IPS DF 6.9 (cell line): Measurements from ENCODE around the gene CDK19.
"Not testable (repeated sequence)": the region's sequence is repeated elsewhere in the genome, so short reads cannot be mapped to it uniquely, and the experiment has no call there.

Source experiments
- DNase-seq: peaks from one replicate; pipeline ENCODE4 v3.0.0-alpha.2; 2013; ENCODE audit warnings: low read depth, low spot score
- H3K27ac ChIP-seq: one replicate; pipeline ENCODE4 v1.5.1; 2013; ENCODE audit warnings: low read length, control low read depth
- H3K27me3 ChIP-seq: 2 replicates; pipeline ENCODE4 v1.6.1; 2013; ENCODE audit warnings: mild to moderate bottlenecking, low read length; ENCODE audit not compliant: control insufficient read depth, insufficient read depth
- H3K36me3 ChIP-seq: 2 replicates; pipeline ENCODE4 v1.6.1; 2013; ENCODE audit warnings: low read length; ENCODE audit not compliant: control insufficient read depth, insufficient read depth
- H3K4me1 ChIP-seq: 2 replicates; pipeline ENCODE4 v1.6.1; 2013; ENCODE audit warnings: low read length; ENCODE audit not compliant: control insufficient read depth, insufficient read depth
- H3K4me3 ChIP-seq: 2 replicates; pipeline ENCODE4 v1.5.1; 2013; ENCODE audit warnings: mild to moderate bottlenecking, low read length
- H3K9me3 ChIP-seq: 2 replicates; pipeline ENCODE4 v1.6.1; 2013; ENCODE audit warnings: low read length, inconsistent platforms; ENCODE audit not compliant: control insufficient read depth, insufficient read depth
- WGBS: extraction: QIAGEN DNeasy Blood & Tissue Kit; methylation state at CpG from one replicate; pipeline ENCODE4 v1.1.7; 2013; ENCODE audit warnings: mixed read lengths, missing lambda C conversion rate; ENCODE audit not compliant: insufficient read length, insufficient coverage; 5-methylcytosine and 5-hydroxymethylcytosine counted together

CDK19 gene

DNA sequence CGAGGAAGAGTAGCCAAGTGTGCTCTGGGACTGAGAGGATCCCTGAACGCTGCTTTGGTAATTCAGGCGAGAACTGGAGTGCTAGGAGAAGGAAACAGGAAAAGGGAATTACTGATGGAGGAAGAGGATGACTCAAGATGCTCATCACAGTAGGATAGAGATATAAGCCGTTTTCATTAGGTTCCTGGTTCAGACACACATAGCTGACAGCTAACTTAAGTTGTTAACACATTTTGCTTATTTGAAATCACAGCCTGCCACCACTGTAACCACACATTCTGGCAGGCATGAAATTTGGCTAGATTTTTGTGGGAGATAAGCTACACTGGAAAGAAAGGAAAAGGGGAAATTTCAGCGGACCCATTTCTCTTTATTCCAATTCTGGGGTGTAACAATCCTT lies 200.7 kb downstream of the CDK19 start:
- WGBS = no CpG with 5 or more reads among the region's 5 CpGs

DNA sequence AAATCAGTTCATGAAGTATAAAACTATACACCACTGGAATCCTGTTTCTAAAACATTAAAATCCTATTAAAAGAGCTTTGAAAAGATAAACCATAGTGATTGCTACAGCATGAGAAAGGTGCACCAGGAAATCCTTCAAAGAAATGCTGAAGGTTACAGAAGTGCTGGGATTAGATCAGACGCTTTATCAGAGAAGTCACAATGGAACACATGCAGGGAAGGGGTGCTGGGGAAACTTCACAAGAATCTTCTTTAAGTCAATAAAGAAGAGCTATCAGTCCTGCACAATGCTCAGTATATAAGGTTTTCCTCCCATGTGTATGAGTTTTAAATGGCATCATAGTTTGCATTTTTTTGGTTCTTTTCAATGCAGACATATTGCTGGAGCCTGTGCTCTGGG lies 201.2 kb downstream of the CDK19 start:
- no peaks in the 10 kb centered on the region; the same call in 1 of the 2 replicates for H3K9me3 ChIP-seq
- no peaks in the 10 kb centered on the region for H3K36me3 ChIP-seq
- H3K27ac ChIP-seq = no peak overlapping the region
- no peak for DNase-seq
- no CpG with 5 or more reads among the region's 1 CpG for WGBS
- peaks cover 2% of the 10 kb centered on the region; the same call in 1 of the 2 replicates for H3K4me1 ChIP-seq
- no peak overlapping the region for H3K4me3 ChIP-seq
- no peaks in the 10 kb centered on the region for H3K27me3 ChIP-seq

More for the DNA sequence above, 200.7 kb downstream of the CDK19 start:
- no peak overlapping the region for H3K4me3 ChIP-seq
- DNase-seq = no peak
- H3K9me3 ChIP-seq = no peaks in the 10 kb centered on the region; the same call in 1 of the 2 replicates
- no peak overlapping the region for H3K27ac ChIP-seq
- no peaks in the 10 kb centered on the region for H3K27me3 ChIP-seq
- H3K36me3 ChIP-seq = no peaks in the 10 kb centered on the region; the same call in 1 of the 2 replicates
- H3K4me1 ChIP-seq = peaks cover 2% of the 10 kb centered on the region; the same call in 1 of the 2 replicates

DNA sequence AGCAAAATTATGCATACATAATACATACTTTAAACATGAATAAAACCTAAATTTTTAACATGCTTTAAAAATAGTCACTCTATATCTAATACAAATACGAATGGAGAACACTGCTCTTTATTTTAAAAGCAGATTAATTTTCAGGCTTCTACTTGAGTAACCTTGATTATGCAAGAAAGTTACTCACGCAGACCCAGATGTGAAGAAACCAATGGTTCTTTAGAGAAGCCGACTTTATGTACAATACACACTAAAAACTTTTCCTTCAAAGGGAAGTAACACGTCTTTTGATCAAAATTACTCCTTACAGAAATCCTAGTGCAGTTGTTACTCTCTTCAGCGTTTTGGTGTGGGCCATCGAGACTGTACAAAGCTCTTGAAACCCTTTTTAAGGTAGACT lies 201.9 kb downstream of the CDK19 start:
- 100% methylated on average over 1 of the region's 6 CpGs for WGBS
- Histone ChIP-seq H3K4me1 (peaks cover 2% of the 10 kb centered on the region; the same call in 1 of the 2 replicates), H3K9me3 (no peaks in the 10 kb centered on the region; the same call in 1 of the 2 replicates), H3K27ac (no peak overlapping the region), H3K36me3 (no peaks in the 10 kb centered on the region), H3K4me3 (no peak overlapping the region), H3K27me3 (no peaks in the 10 kb centered on the region)
- DNase-seq = no peak

DNA sequence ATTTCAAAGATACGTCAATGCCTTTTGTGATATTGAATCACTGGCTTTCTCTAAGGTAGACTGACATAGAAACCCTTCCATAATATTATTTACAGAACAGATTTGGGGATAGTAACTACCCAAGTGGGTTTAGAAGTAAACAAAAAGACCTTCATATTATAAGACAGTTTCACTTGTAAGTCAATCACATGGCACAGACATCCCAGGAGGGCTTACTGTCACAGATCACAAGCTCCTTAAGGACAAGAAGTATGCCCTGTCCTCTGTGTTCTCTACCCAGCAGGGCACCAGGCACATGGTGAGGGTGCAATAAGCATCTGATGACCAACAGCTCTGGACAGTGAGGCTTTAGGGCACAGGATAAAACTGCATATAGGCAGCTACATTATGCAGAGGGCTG lies 203.0 kb downstream of the CDK19 start:
- no CpG with 5 or more reads among the region's 1 CpG for WGBS
- H3K27me3 ChIP-seq = no peaks in the 10 kb centered on the region
- H3K27ac ChIP-seq = no peak overlapping the region
- peaks cover 2% of the 10 kb centered on the region; the same call in 1 of the 2 replicates for H3K4me1 ChIP-seq
- H3K36me3 ChIP-seq = no peaks in the 10 kb centered on the region
- H3K4me3 ChIP-seq = no peak overlapping the region
- H3K9me3 ChIP-seq = no peaks in the 10 kb centered on the region; the same call in 1 of the 2 replicates
- no peak for DNase-seq

DNA sequence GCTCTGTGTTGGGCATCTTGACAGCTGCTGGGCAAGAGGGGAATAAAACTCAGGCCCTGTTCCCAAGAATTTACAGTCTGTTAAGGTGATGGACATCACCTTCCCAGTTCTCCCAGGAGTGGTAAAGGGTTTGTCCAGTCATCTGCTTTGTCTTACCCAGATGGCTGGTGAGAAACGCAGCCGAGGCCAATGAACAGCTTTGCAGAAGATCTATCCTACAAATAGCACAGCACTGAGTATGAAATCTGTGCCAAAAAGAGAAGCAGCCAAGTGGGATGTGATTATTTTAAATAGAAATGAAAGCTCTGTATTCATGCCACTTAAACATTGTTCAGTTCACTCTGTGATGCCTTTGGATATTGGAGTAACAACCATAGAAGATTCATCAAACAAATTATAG lies 206.2 kb downstream of the CDK19 start:
- Histone ChIP-seq H3K4me3 (no peak overlapping the region), H3K36me3 (no peaks in the 10 kb centered on the region), H3K9me3 (no peaks in the 10 kb centered on the region), H3K27ac (no peak overlapping the region), H3K27me3 (no peaks in the 10 kb centered on the region), H3K4me1 (peaks cover 2% of the 10 kb centered on the region; the same call in 1 of the 2 replicates)
- no CpG with 5 or more reads among the region's 2 CpGs for WGBS
- DNase-seq = no peak

DNA sequence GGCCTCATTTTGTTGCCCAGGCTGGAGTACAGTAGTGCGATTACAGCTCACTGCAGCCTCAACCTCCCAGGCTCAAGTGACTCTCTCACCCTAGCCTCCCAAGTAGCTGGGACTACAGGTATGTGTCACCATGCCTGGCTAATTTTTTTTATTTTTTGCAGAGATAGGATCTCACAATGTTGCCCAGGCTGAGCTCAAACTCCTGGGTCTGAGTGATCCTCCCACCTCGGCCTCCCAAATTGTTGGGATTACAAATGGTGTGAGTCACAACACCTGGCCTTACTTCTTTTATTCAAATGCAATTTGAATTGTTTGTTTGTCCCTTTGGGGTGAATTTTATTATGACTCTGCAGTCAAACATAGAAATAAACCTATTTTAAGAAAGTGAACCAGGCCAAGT lies 207.1 kb downstream of the CDK19 start:
- Histone ChIP-seq H3K9me3 (no peaks in the 10 kb centered on the region), H3K4me1 (peaks cover 2% of the 10 kb centered on the region; the same call in 1 of the 2 replicates), H3K4me3 (no peak overlapping the region), H3K36me3 (no peaks in the 10 kb centered on the region), H3K27me3 (no peaks in the 10 kb centered on the region), H3K27ac (no peak overlapping the region)
- DNase-seq = no peak
- no CpG with 5 or more reads among the region's 2 CpGs for WGBS

DNA sequence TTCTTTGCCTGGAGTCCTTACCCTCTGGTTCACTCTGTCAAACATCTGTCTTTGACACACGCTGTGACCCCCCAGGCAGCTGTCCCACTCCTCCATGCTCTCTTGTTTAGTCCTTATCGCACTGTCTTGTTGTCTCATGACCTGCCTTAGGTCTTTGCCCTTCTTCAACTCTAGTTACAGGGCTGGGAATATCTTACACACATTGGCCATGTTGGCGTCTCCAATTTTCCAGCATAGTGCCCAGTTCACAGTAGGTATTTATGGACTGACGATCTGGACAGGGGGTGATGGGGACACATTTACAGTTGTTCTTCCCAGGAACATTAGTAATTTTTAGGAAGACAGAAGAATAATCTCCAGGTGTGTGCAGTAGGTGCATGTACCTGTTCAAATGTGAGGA lies 209.1 kb downstream of the CDK19 start:
- no CpG with 5 or more reads among the region's 4 CpGs for WGBS
- no peak for DNase-seq

DNA sequence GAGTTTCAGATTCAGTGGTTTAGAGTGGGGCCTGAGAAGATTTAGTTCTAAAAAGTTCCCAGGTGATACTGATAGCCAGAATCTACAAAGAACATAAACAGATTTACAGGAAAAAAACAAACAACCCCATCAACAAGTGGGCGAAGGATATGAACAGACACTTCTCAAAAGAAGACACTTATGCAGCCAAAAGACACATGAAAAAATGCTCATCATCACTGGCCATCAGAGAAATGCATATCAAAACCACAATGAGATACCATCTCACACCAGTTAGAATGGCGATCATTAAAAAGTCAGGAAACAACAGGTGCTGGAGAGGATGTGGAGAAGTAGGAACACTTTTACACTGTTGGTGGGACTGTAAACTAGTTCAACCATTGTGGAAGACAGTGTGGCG lies 214.6 kb downstream of the CDK19 start:
- H3K9me3 ChIP-seq, H3K36me3 ChIP-seq, H3K4me3 ChIP-seq, H3K27me3 ChIP-seq, DNase-seq, H3K27ac ChIP-seq, H3K4me1 ChIP-seq: not testable (repeated sequence)
- WGBS = no CpG with 5 or more reads among the region's 3 CpGs

More for the DNA sequence above, 209.1 kb downstream of the CDK19 start:
- Histone ChIP-seq H3K4me3 (no peak overlapping the region), H3K27me3 (no peaks in the 10 kb centered on the region), H3K36me3 (no peaks in the 10 kb centered on the region), H3K4me1 (no peaks in the 10 kb centered on the region), H3K9me3 (no peaks in the 10 kb centered on the region), H3K27ac (no peak overlapping the region)

DNA sequence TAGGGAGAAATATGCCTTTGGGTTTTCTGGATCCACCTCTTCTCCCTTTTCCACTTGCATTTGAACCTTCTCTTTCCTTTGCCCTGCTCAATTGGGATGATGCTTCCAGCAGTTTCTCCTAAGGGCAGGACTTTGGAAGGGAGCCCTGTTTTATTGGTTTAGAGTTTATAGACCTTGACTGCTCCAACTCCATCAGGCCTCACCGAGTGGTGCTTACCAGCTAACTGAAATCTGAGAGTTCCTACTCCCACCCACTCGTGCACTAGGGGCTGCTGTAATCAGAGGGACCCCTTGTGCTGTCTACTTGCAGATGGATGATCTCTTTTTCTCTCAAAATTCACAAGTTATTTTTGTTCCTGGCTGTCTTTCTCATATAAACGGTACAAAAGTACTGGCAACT lies 217.5 kb downstream of the CDK19 start:
- DNase-seq = no peak
- no peaks in the 10 kb centered on the region for H3K27me3 ChIP-seq
- H3K4me1 ChIP-seq = no peaks in the 10 kb centered on the region
- H3K4me3 ChIP-seq = no peak overlapping the region
- H3K36me3 ChIP-seq = no peaks in the 10 kb centered on the region
- H3K27ac ChIP-seq = no peak overlapping the region
- WGBS = no CpG with 5 or more reads among the region's 3 CpGs
- no peaks in the 10 kb centered on the region for H3K9me3 ChIP-seq

DNA sequence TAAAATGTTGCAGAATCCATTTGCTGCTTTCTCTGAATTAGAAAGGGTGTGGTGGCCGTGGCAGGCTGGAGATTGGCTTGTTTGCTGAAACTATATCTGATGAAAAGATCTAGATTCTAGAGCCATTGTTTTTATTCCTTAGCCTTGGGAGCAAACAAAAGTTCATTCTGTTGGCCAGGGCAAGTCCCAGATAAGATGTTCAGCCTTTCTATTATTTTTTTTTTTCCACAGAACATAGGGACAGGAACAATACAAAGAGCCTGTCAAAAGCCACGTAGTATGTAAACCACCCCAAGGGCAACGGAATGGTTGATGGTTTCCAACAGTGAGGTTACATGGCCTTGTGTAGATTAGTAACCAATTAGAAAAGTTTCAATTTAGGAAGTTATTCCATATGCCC lies 218.9 kb downstream of the CDK19 start:
- no peak overlapping the region for H3K27ac ChIP-seq
- H3K4me3 ChIP-seq = no peak overlapping the region
- H3K4me1 ChIP-seq = no peaks in the 10 kb centered on the region
- no CpG with 5 or more reads among the region's 3 CpGs for WGBS
- no peaks in the 10 kb centered on the region for H3K27me3 ChIP-seq
- H3K36me3 ChIP-seq = no peaks in the 10 kb centered on the region
- H3K9me3 ChIP-seq = no peaks in the 10 kb centered on the region
- no peak for DNase-seq

DNA sequence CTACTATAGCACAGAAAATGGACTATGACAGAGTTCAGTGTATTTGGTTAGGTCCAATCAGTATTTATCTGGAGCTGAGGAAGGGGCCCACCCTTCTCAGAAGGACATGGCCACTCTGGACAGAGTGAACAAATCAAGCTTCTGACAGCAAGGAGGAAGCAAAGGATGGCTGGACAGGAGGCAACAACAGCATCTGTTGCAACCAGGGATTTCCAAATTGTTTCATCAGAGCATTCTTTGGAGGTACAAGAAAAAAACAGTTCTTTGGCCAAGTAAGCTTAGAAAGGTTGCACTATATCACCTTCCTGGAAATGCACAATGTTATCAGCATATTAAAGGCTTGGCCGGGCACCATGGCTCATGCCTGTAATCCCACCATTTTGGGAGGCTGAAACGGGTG lies 220.2 kb downstream of the CDK19 start:
- Histone ChIP-seq H3K27me3 (no peaks in the 10 kb centered on the region), H3K27ac (no peak overlapping the region), H3K36me3 (no peaks in the 10 kb centered on the region), H3K9me3 (no peaks in the 10 kb centered on the region), H3K4me3 (no peak overlapping the region), H3K4me1 (no peaks in the 10 kb centered on the region)
- no CpG with 5 or more reads among the region's 2 CpGs for WGBS
- no peak for DNase-seq
